Cardiac fibroblast (primary cell): ENCODE data around the gene CENPX.

Source experiments
- DNase-seq, 2 donors: peaks; one replicate each; pipeline versions ENCODE4 v3.0.0 to v3.0.0-alpha.2; 2010; ENCODE audit warnings: low read depth in 2 of 2
- H3K4me3 ChIP-seq, 2 donors: replicated peaks in 1 of 2; 1 replicate in 1 of 2; 2 replicates in 1 of 2; pipeline ENCODE4 v1.5.1; 2011; ENCODE audit warnings: low read depth in 2 of 2, low read length in 2 of 2, mild to moderate bottlenecking in 2 of 2, moderate library complexity in 1 of 2
- CTCF ChIP-seq: IDR thresholded peaks from one replicate; pipeline ENCODE4 v1.5.1; 2011; ENCODE audit warnings: low read depth, mild to moderate bottlenecking, low read length, inconsistent platforms

CENPX gene

GRCh38 chr17:82013772-82014321 is 8.8 kb downstream of the CENPX start:
- TF ChIP-seq CTCF = no peak
- no peak for DNase-seq
- H3K4me3 ChIP-seq = no peak overlapping the region

- DNase-seq = no peak
- no peak overlapping the region for H3K4me3 ChIP-seq
- TF ChIP-seq CTCF = no peak
Measured at GRCh38 chr17:82013341-82013740, 9.3 kb downstream of the CENPX start.

GRCh38 chr17:82012640-82013295 is 9.9 kb downstream of the CENPX start:
- no peak overlapping the region for H3K4me3 ChIP-seq
- DNase-seq = no peak
- no peak for TF ChIP-seq CTCF

- no peak for DNase-seq
- no peak for TF ChIP-seq CTCF
Measured at GRCh38 chr17:82012261-82012639, 10.4 kb downstream of the CENPX start.

GRCh38 chr17:82011617-82012187 is 11.0 kb downstream of the CENPX start:
- TF ChIP-seq CTCF = no peak
- no peak for DNase-seq
- no peak overlapping the region for H3K4me3 ChIP-seq

More at GRCh38 chr17:82012261-82012639, 10.4 kb downstream of the CENPX start:
- H3K4me3 ChIP-seq = no peak overlapping the region

- DNase-seq = no peak
- no peak for TF ChIP-seq CTCF
- no peak overlapping the region for H3K4me3 ChIP-seq
Measured at GRCh38 chr17:82010575-82011525, 11.8 kb downstream of the CENPX start.
